A673 (cell line): ENCODE measurements around the gene CALCOCO2.

Source experiments
- EZH2 ChIP-seq: fragments of 200-600 bp; sonication (generic); IDR thresholded peaks from 2 replicates; pipeline ENCODE4 v1.6.1; 2017; ENCODE audit warnings: borderline replicate concordance, low read depth, mild to moderate bottlenecking, mixed read lengths, antibody characterized with exemption, low read length; ENCODE audit not compliant: poor library complexity, severe bottlenecking
- TF ChIP-seq, protein P1 (sequence below): fragments of 300-800, 200-600 bp; sonication (generic); conservative IDR thresholded peaks from 2 replicates; pipeline ENCODE4 v1.5.1; 2017; ENCODE audit warnings: low read depth, mild to moderate bottlenecking, antibody characterized with exemption, low read length, moderate library complexity, mixed read lengths

DNA sequence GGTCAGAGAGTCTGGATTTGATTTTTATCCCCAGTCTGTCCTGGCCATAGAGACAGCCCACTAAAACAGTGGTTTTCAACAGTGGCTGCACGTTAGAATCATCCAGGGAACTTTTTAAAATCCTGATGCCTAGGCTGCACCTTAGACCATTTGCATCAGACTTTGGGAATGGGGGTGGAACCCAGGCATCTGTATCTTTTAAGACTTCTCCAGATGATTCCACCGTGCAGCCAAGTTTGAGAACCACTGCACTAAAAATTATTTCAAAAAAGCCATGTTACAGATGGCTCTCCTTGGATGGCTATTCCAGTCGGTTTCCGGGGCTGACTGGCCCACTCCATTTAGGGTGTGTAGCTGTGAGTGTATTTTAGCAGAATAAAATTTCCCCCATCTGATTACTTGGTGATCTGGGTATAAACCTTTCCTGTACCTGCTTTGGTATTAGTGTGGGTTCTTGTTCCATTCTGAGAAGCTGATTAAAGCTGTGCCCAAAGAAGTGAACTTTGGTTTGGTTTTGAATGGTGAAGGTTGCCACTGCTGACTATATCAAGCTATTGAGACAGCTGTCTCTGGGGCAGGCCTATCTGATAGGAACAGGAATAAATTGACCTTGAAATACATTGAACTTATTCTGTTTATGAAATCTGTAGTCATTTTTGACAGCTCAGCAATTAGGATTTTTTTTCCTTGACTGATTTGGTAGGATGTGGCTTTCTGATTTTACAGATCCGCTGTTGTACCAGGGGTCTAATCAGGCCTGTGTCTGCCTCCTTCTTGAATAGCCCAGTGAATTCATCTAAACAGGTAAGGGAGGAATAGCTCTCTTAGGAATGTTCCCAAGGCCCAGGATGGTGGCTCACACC, 63.0 kb downstream of the CALCOCO2 start:
- TF ChIP-seq, protein P1, sequence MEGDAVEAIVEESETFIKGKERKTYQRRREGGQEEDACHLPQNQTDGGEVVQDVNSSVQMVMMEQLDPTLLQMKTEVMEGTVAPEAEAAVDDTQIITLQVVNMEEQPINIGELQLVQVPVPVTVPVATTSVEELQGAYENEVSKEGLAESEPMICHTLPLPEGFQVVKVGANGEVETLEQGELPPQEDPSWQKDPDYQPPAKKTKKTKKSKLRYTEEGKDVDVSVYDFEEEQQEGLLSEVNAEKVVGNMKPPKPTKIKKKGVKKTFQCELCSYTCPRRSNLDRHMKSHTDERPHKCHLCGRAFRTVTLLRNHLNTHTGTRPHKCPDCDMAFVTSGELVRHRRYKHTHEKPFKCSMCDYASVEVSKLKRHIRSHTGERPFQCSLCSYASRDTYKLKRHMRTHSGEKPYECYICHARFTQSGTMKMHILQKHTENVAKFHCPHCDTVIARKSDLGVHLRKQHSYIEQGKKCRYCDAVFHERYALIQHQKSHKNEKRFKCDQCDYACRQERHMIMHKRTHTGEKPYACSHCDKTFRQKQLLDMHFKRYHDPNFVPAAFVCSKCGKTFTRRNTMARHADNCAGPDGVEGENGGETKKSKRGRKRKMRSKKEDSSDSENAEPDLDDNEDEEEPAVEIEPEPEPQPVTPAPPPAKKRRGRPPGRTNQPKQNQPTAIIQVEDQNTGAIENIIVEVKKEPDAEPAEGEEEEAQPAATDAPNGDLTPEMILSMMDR: no peak
- no peak for TF ChIP-seq EZH2
